IPS DF 6.9 (cell line): ENCODE data around the gene UTS2B.

ENCODE experiments used
- DNase-seq: peaks from one replicate; pipeline ENCODE4 v3.0.0-alpha.2; 2013; ENCODE audit warnings: low read depth, low spot score
- H3K27ac ChIP-seq: one replicate; pipeline ENCODE4 v1.5.1; 2013; ENCODE audit warnings: low read length, control low read depth
- H3K27me3 ChIP-seq: 2 replicates; pipeline ENCODE4 v1.6.1; 2013; ENCODE audit warnings: mild to moderate bottlenecking, low read length; ENCODE audit not compliant: control insufficient read depth, insufficient read depth
- H3K36me3 ChIP-seq: 2 replicates; pipeline ENCODE4 v1.6.1; 2013; ENCODE audit warnings: low read length; ENCODE audit not compliant: control insufficient read depth, insufficient read depth
- H3K4me1 ChIP-seq: 2 replicates; pipeline ENCODE4 v1.6.1; 2013; ENCODE audit warnings: low read length; ENCODE audit not compliant: control insufficient read depth, insufficient read depth
- H3K4me3 ChIP-seq: 2 replicates; pipeline ENCODE4 v1.5.1; 2013; ENCODE audit warnings: mild to moderate bottlenecking, low read length
- H3K9me3 ChIP-seq: 2 replicates; pipeline ENCODE4 v1.6.1; 2013; ENCODE audit warnings: low read length, inconsistent platforms; ENCODE audit not compliant: control insufficient read depth, insufficient read depth
- WGBS: extraction: QIAGEN DNeasy Blood & Tissue Kit; methylation state at CpG from one replicate; pipeline ENCODE4 v1.1.7; 2013; ENCODE audit warnings: mixed read lengths, missing lambda C conversion rate; ENCODE audit not compliant: insufficient read length, insufficient coverage; 5-methylcytosine and 5-hydroxymethylcytosine counted together

Gene UTS2B, protein sequence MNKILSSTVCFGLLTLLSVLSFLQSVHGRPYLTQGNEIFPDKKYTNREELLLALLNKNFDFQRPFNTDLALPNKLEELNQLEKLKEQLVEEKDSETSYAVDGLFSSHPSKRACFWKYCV

DNA sequence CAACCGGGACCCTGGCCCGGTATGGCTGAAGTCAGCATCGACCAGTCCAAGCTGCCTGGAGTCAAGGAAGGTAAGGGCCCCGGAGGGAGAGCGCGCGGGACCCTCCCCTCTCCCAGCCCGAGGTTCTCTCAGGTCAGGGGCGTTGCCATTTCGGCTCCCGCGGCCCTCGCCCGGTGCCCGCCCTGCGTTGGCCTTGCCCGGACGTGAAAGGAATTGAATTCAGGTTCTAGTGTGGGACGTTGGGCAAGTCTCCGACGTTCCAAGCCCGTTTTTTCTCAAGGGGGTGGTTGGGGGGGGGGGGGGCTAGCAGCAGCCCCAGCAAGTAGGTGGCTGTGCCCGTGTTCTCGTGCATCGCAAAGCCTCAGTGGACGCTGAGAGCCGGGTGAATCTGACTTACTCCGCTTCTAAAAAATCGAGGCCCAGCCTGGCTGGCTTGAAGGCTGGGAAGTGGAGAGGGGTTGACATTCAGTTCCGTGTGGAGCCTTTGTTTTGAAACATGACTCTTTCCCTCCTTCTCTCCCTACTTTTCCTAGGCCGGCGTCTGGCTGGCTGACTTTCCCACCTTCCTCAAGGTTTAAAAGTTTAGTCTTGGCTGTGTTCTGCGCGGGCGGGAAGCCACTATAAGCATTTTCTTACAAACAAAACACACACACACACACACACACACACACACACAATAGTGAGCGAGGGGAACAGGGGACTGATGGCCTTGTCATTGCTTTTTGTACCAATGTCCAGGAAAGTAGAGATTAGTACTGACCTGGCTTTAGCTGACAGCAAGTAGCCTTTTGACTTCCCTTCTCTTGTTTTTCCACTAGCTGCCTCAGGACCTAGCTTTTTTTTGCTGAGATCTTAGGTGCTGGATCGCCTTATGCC is at the start of gene UTS2B:
TSS of gene UTS2B (minus strand) at position 873 of the 876 bp plus-strand sequence. CDS start 48,337 bp downstream, outside the sequence.
- Histone ChIP-seq H3K9me3 (no peaks in the 10 kb centered on the region), H3K27ac (no peak within 1 kb of the TSS), H3K27me3 (peaks cover 8% of the 10 kb centered on the region; the same call in 1 of the 2 replicates), H3K36me3 (no peaks in the 10 kb centered on the region), H3K4me3 (peak within 1 kb of the TSS; percentile 94), H3K4me1 (no peaks in the 10 kb centered on the region; the same call in 1 of the 2 replicates)
- no CpG with 5 or more reads among the region's 37 CpGs for WGBS
- DNase-seq: peak; percentile 25

DNA sequence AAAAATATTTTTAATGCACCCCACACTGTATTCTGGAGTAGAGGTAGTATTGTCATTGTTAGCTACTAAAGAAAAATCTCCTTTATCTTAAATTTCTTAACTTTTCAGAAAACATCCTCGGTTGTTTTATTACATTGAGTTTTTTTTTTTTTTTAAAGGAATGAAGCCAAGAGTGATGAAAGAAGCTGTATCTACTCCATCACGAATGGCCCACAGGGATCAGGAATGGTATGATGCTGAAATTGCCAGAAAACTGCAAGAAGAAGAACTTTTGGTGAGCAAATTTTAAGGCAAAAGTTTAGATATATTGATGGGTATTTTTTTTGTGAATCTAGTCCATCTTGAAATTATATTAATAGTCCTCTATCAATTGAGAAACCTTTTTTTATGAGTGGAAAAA is 49.7 kb upstream of the UTS2B start:
- no peaks in the 10 kb centered on the region; the same call in 1 of the 2 replicates for H3K4me1 ChIP-seq
- no peak overlapping the region for H3K27ac ChIP-seq
- H3K36me3 ChIP-seq: 0 out of 2 replicates have a peak, but pooled peaks cover 2% of the 10 kb centered on the region
- no peak for DNase-seq
- no peak overlapping the region for H3K4me3 ChIP-seq
- whole genome bisulfite sequencing: no CpG with 5 or more reads among the region's 2 CpGs
- H3K27me3 ChIP-seq: no peaks in the 10 kb centered on the region
- no peaks in the 10 kb centered on the region for H3K9me3 ChIP-seq

DNA sequence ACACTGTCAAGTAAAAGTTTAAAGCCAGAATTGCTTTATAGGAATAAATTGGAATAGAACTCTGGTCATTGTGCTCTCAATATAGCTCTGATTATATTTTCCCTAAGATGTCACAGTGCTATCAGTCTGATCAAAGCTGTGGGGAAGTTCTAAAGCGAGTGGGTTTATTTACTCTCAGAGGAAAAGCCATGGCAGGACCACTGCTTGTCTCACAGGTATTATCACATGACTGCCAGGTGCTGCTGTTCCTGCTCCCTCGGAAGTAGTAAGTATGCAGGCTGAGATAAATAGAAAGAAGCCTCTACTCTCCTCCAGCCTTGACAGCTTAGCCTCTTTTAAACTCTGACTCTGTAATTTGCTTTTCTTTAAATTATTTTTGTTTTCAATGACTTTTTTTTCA is 49.1 kb upstream of the UTS2B start:
- no peak overlapping the region for H3K4me3 ChIP-seq
- no peaks in the 10 kb centered on the region for H3K27me3 ChIP-seq
- DNase-seq: no peak
- no peaks in the 10 kb centered on the region for H3K9me3 ChIP-seq
- no peak overlapping the region for H3K27ac ChIP-seq
- WGBS: no CpG with 5 or more reads among the region's 2 CpGs
- H3K36me3 ChIP-seq: 0 out of 2 replicates have a peak, but pooled peaks cover 2% of the 10 kb centered on the region
- no peaks in the 10 kb centered on the region; the same call in 1 of the 2 replicates for H3K4me1 ChIP-seq

DNA sequence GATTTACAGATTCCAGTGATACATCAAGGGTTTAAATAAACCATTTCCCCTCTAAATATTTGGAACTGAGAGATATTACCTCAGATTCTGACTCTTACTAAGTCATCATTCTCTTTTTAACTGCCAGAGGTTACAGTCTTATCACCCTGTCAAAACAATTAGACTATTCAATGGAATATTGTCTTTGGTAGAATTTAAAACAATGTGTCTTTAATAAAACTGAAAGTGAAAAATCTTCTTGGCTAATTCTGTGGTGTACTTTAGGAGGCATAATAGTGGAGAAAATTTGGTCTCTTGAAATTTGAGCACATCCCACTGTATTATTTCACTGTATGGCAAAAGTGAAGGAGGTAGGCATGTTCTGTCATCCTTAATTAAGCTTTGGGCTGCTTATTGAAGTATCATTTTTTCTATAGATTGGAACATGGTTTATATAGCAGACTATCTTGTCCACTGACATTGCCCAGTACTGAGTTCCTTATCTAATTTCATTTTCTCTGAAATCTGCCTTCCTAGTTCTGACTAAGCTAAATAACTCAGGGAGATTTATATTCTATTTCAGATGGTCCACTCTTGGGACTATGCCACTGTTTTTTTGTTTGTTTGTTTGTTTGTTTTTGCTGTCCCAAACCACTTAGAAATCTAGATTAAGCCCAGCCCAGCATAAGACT is 48.0 kb upstream of the UTS2B start:
- H3K27ac ChIP-seq: no peak overlapping the region
- H3K4me1 ChIP-seq: no peaks in the 10 kb centered on the region; the same call in 1 of the 2 replicates
- no peaks in the 10 kb centered on the region for H3K9me3 ChIP-seq
- DNase-seq: no peak
- H3K27me3 ChIP-seq: no peaks in the 10 kb centered on the region
- H3K4me3 ChIP-seq: no peak overlapping the region
- 0 out of 2 replicates have a peak, but pooled peaks cover 2% of the 10 kb centered on the region for H3K36me3 ChIP-seq

DNA sequence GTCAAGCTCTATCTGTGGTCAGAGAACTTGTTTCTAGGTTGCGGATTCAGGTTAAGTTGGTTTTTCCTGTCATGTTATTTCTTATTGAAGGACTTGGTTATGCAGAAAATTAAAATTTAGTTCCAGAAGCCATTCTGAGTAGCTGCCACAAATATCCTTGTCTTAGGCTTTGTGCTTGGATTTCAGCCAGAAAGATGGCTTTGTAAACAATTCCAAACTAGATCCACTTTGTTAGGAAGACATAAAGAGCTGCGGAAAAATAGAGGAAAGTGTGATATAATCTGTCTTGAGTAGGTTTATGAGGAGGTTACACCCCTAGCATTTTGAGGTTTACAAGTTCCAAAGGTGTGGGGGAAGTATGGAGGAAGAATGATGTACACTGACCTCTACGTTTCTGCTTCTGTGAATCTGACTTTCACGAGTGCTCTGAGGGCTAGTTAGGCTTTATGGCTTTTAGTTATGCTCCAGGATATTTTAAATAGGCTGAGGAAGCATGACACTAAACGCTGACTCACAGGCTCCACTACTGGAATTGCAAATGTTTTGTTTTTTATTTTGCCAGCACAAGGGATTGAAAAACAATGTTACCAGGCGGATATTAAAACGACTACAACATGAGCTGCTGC is 46.3 kb upstream of the UTS2B start:
- H3K36me3 ChIP-seq: 0 out of 2 replicates have a peak, but pooled peaks cover 2% of the 10 kb centered on the region
- DNase-seq: no peak
- no CpG with 5 or more reads among the region's 7 CpGs for WGBS
- no peaks in the 10 kb centered on the region for H3K9me3 ChIP-seq
- H3K4me1 ChIP-seq: no peaks in the 10 kb centered on the region
- H3K4me3 ChIP-seq: no peak overlapping the region
- no peaks in the 10 kb centered on the region for H3K27me3 ChIP-seq
- H3K27ac ChIP-seq: no peak overlapping the region

DNA sequence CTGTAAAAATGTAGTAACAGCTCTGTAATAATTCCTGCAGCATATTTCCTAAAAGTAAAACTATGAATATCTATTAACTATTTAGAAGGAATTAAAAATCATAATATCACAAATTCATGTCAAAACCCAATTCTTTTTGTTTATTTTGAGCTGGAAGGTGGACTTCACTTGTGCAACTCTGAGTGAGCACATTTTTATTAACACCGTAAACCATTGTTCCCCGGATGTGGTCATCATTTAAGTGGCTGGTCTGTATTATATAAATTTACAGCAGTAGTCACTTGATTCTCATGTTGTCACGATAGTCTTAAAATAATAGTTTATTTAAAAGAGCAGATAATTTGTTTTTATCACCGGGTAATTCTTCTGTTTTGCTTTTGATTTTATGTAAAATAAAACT is 43.0 kb upstream of the UTS2B start:
- no peak for DNase-seq
- H3K9me3 ChIP-seq: no peaks in the 10 kb centered on the region
- no peaks in the 10 kb centered on the region for H3K27me3 ChIP-seq
- no peak overlapping the region for H3K27ac ChIP-seq
- WGBS: no CpG with 5 or more reads among the region's 4 CpGs
- H3K4me3 ChIP-seq: no peak overlapping the region
- 0 out of 2 replicates have a peak, but pooled peaks cover 2% of the 10 kb centered on the region for H3K36me3 ChIP-seq
- no peaks in the 10 kb centered on the region for H3K4me1 ChIP-seq

DNA sequence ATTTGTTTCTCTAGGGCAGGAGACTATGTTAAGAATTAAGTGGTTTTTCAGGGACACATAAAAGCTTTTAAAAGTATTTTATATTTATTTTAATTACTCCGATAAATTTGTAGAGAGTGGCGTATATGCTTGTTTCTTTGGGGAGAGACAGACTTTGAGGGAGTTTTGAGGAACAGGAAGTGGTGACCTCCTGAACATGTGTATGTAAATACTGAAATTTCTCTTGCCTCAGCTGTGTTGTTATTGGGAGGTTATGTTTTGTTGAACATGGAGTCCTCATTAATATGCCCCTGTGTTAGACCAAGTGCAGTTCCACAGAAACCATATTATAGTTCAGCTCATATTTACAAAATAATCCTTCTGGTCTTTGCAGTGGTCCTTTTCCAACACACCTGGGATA is 41.8 kb upstream of the UTS2B start:
- Histone ChIP-seq H3K4me3 (no peak overlapping the region), H3K27me3 (no peaks in the 10 kb centered on the region), H3K27ac (no peak overlapping the region), H3K9me3 (no peaks in the 10 kb centered on the region), H3K4me1 (no peaks in the 10 kb centered on the region), H3K36me3 (0 out of 2 replicates have a peak, but pooled peaks cover 2% of the 10 kb centered on the region)
- WGBS: 100% methylated on average over 2 of the region's 2 CpGs
- DNase-seq: no peak

DNA sequence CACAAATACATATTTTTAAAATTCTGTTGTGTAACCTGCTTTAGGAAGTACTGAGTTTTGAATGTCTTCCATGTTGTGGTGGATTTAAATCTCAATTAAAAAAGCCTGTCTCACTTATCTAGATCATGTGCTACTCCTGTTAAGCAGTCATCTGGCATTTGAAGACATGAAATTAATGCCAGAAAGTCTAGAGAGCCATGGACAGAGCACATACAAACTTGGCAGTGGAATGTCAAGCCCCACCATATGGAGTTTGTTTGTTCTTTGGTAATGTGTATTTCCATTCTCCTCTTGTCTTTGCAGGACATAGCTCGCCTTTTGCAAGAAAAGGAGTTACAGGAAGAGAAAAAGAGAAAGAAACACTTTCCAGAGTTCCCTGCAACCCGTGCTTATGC is 39.3 kb upstream of the UTS2B start:
- Histone ChIP-seq H3K4me3 (no peak overlapping the region), H3K27me3 (no peaks in the 10 kb centered on the region), H3K9me3 (no peaks in the 10 kb centered on the region), H3K36me3 (no peaks in the 10 kb centered on the region), H3K4me1 (no peaks in the 10 kb centered on the region), H3K27ac (no peak overlapping the region)
- no CpG with 5 or more reads among the region's 2 CpGs for WGBS
- no peak for DNase-seq

DNA sequence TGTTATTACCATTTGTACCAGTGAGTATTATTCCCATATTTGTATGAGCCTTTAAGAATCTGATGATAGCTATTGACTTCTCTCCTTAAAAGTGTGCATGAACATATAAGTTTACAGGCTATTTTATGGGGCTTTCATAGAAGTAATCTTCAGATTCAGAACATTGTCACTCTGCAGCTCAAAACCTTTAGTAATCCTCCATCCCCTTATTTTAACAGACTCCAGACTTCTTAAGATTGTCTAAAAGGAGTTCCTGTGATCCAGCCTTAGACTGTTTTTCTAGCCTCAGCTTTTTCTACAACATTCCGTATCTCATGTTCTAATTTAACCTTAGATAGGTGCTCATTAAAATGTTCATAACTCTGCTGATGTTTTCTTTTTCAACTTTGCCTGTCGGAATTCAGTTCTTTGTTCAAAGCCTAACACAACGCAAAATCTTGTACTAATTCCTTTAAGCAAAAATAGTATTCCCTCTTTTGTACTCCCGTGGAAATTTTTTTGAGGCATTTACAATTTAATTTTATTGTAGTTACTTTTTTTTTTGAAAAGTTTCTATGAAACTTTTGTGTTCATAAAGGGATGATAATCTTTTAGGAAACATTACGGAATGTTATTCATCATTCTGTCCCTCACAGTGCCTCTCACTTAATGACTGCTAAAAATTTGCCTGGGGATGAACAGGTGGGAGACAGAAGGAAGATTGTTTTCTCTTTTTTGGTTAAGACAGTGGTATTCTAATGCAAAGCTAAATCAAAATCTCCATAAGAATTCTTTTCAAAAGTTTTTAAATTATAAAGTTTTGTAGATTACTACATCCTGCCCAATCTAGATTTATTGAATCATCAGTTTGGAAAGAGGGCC is 38.7 kb upstream of the UTS2B start:
- H3K9me3 ChIP-seq: no peaks in the 10 kb centered on the region
- H3K4me3 ChIP-seq: no peak overlapping the region
- no peaks in the 10 kb centered on the region for H3K27me3 ChIP-seq
- WGBS: no CpG with 5 or more reads among the region's 5 CpGs
- no peak for DNase-seq
- H3K27ac ChIP-seq: no peak overlapping the region
- H3K4me1 ChIP-seq: no peaks in the 10 kb centered on the region
- H3K36me3 ChIP-seq: no peaks in the 10 kb centered on the region
